HepG2 (cell line): Measurements from ENCODE around the gene SLC16A5. TPM values are rescaled to one million over a fixed set of nuclear protein-coding genes. Genes with fewer than 3 reads are reported as not detected.
"Not testable (repeated sequence)": the region's sequence is repeated elsewhere in the genome, so short reads cannot be mapped to it uniquely, and the experiment has no call there.

Experiments used
- ATAC-seq: fragments of 200-7000 bp; cut with Tn5 transposase; 3 replicates; pipeline ENCODE4 v1.9.1; 2020; ENCODE audit warnings: mild to moderate bottlenecking, moderate library complexity
- BruUV-seq: library from RNA; stranded (reverse); fragments of 400-500 nt; replicated peaks from 2 replicates; lab custom pipeline; 2021; lab: Mats Ljungman, UMichigan
- CTCF ChIA-PET: fragments of 300-600 bp; formaldehyde crosslinking; extraction: SDS; loops from one replicate; lab custom pipeline; 2021; ENCODE audit warnings: low total read pairs, inconsistent platforms, low intra/inter-chr PET ratio; lab: Yijun Ruan, JAX
- POLR2A ChIA-PET: fragments of 350-600 bp; sonication (Branson Sonifier 250); formaldehyde crosslinking; loops from one replicate; lab custom pipeline; 2020; ENCODE audit warnings: antibody characterized with exemption, inconsistent platforms; lab: Yijun Ruan, JAX
- DNase-seq: peaks from one replicate; pipeline ENCODE4 v3.0.0-alpha.2; 2015; ENCODE audit warnings: low spot score
- FAIRE-seq: peaks from 3 replicates; lab custom pipeline; 2011; peaks lifted over from hg19 to GRCh38; lab: Jason Lieb, UNC
- H2AFZ ChIP-seq: one replicate; pipeline ENCODE4 v1.6.1; 2011; ENCODE audit warnings: low read length, inconsistent platforms
- H3K27ac ChIP-seq: fragments of 300-600 bp; 3 replicates; pipeline ENCODE4 v1.8.0; 2011; ENCODE audit warnings: mixed run types, mild to moderate bottlenecking, mixed read lengths, low read length, inconsistent platforms; ENCODE audit not compliant: insufficient read depth; ENCODE audit errors: extremely low read length
- H3K27me3 ChIP-seq, 2 experiments: fragments of 200-600 bp in 1 of 2; 2 replicates in 1 of 2; 3 replicates in 1 of 2; pipeline versions ENCODE4 v1.6.0 to v1.8.0; 2011; ENCODE audit warnings: low read length in 2 of 2, mild to moderate bottlenecking in 2 of 2, moderate library complexity in 2 of 2, inconsistent platforms in 1 of 2; ENCODE audit not compliant: insufficient read depth in 2 of 2, control insufficient read depth in 1 of 2
- H3K36me3 ChIP-seq, 2 experiments: fragments of 200-600 bp in 1 of 2; replicated peaks in 1 of 2; 2 replicates in 1 of 2; 3 replicates in 1 of 2; pipeline versions ENCODE4 v1.5.1 to v1.8.0; 2011; ENCODE audit warnings: low read length in 2 of 2, inconsistent platforms in 1 of 2; ENCODE audit not compliant: insufficient read depth in 2 of 2, control insufficient read depth in 1 of 2
- H3K4me1 ChIP-seq: 2 replicates; pipeline ENCODE4 v1.5.1; 2012; ENCODE audit warnings: low read length, inconsistent platforms; ENCODE audit not compliant: insufficient read depth
- H3K4me2 ChIP-seq: 2 replicates; pipeline ENCODE4 v1.6.0; 2011; ENCODE audit warnings: low read depth, low read length, inconsistent platforms
- H3K4me3 ChIP-seq, 3 experiments: fragments of 200-600 bp in 1 of 3; sonication (generic), shearing (Covaris generic) in 1 of 3; replicated peaks in 1 of 3; 2 replicates each; pipeline ENCODE4 v1.5.1; 2011 to 2016; ENCODE audit warnings: low read length in 3 of 3, inconsistent platforms in 2 of 3, low read depth in 2 of 3, mild to moderate bottlenecking in 2 of 3, control low read depth in 1 of 3, mixed read lengths in 1 of 3; ENCODE audit not compliant: insufficient read depth in 1 of 3
- H3K79me2 ChIP-seq: one replicate; pipeline ENCODE4 v1.6.1; 2011; ENCODE audit warnings: low read length, inconsistent platforms; ENCODE audit not compliant: insufficient read depth
- H3K9ac ChIP-seq: 2 replicates; pipeline ENCODE4 v1.6.0; 2011; ENCODE audit warnings: mild to moderate bottlenecking, low read depth, low read length, inconsistent platforms; ENCODE audit not compliant: insufficient read depth
- H3K9me3 ChIP-seq: 2 replicates; pipeline ENCODE4 v1.5.1; 2012; ENCODE audit warnings: mild to moderate bottlenecking, low read length
- H4K20me1 ChIP-seq: 2 replicates; pipeline ENCODE4 v1.6.0; 2011; ENCODE audit warnings: inconsistent platforms, mild to moderate bottlenecking, low read length, moderate library complexity; ENCODE audit not compliant: insufficient read depth
- HOXA9 ChIP-seq: sonication (generic); formaldehyde crosslinking; IDR thresholded peaks from 2 replicates; pipeline ENCODE4 v1.8.1; 2022; ENCODE audit warnings: missing genetic modification reagents, mild to moderate bottlenecking, moderate library complexity, borderline replicate concordance
- MAFK ChIP-seq, 2 experiments: IDR thresholded peaks in 1 of 2; conservative IDR thresholded peaks in 1 of 2; 2 replicates each; pipeline ENCODE4 v1.6.1; 2011; ENCODE audit warnings: improper control_type of control experiment in 2 of 2, low read length in 2 of 2
- MIXL1 ChIP-seq: IDR thresholded peaks from 2 replicates; pipeline ENCODE4 v1.6.1; 2016
- PHB2 ChIP-seq: fragments of 450-650 bp; IDR thresholded peaks from 2 replicates; pipeline ENCODE4 v1.6.1; 2018; ENCODE audit not compliant: partially characterized antibody
- RARA ChIP-seq: IDR thresholded peaks from 2 replicates; pipeline ENCODE4 v1.6.1; 2016; ENCODE audit warnings: missing genetic modification reagents, missing compliant biosample characterization
- SAP130 ChIP-seq: IDR thresholded peaks from 2 replicates; pipeline ENCODE4 v1.6.1; 2016; ENCODE audit warnings: low read depth
- SMC3 ChIP-seq: IDR thresholded peaks from 2 replicates; pipeline ENCODE4 v1.6.1; 2011; ENCODE audit warnings: low read length, improper control_type of control experiment
- SP140L ChIP-seq: sonication (generic); formaldehyde crosslinking; IDR thresholded peaks from 2 replicates; pipeline ENCODE4 v1.4.0; 2020; ENCODE audit warnings: missing genetic modification reagents, borderline replicate concordance
- STAG1 ChIP-seq: sonication (generic); formaldehyde crosslinking; IDR thresholded peaks from 2 replicates; pipeline ENCODE4 v1.4.0; 2020; ENCODE audit warnings: missing genetic modification reagents
- WGBS: methylation state at CpG from one replicate; pipeline ENCODE4 v1.1.6; 2017; ENCODE audit warnings: low lambda C conversion rate; 5-methylcytosine and 5-hydroxymethylcytosine counted together
- in situ Hi-C: cut with HindIII; loops from 2 replicates; pipeline ENCODE4 v1.10.0; 2017; ENCODE audit warnings: low pct_unique_long_range_greater_than_20kb; ENCODE audit not compliant: extremely low pct_ligation_motif_present
- intact Hi-C: fragments of 100-400 bp; cut with micrococcal nuclease; formaldehyde crosslinking; loops from one replicate; pipeline ENCODE4 v1.10.0; 2022; ENCODE audit not compliant: unreplicated experiment
- polyA plus RNA-seq, 8 experiments: library from polyadenylated mRNA; depleted of rRNA in 3 of 8; stranded (reverse) in 7 of 8; unstranded in 1 of 8; fragments of >200 nt; fragmentation: Illumina TruSeq in 4 of 8; extraction: Trizol in 4 of 8; gene quantifications; 2 replicates each; pipeline versions ENCODE4 v1.2.1 to v1.2.3, GENCODE V29; 2011 to 2016; ENCODE audit warnings: low read depth in 4 of 8, missing spikeins in 1 of 8, mixed read lengths in 1 of 8; ENCODE audit not compliant: insufficient read depth in 1 of 8
- total RNA-seq, 5 experiments: library from RNA; depleted of rRNA; stranded (reverse); fragments of >200 nt; fragmentation: Illumina TruSeq; extraction: Trizol; gene quantifications; 2 replicates each; pipeline ENCODE4 v1.2.3, GENCODE V29; 2016; ENCODE audit warnings: low read depth in 1 of 5
- TF ChIP-seq, protein P1 (sequence below): sonication (generic); formaldehyde crosslinking; IDR thresholded peaks from 2 replicates; pipeline ENCODE4 v1.5.0; 2020; ENCODE audit warnings: mild to moderate bottlenecking, missing genetic modification reagents, moderate library complexity
- TF ChIP-seq, protein P2 (sequence below): sonication (generic); formaldehyde crosslinking; conservative IDR thresholded peaks from 2 replicates; pipeline ENCODE4 v1.4.0; 2020; ENCODE audit warnings: mild to moderate bottlenecking, missing genetic modification reagents, moderate library complexity
- TF ChIP-seq, protein P3 (sequence below): IDR thresholded peaks from 2 replicates; pipeline ENCODE4 v1.4.0; 2020; ENCODE audit warnings: mild to moderate bottlenecking, missing genetic modification reagents

SLC16A5 gene
- total and polyA plus RNA-seq, 2 of the 13 experiments (the other 11 are each of a cell fraction or from before 2014, with no cell fraction given): 0.69 to 5.6 TPM

DNA sequence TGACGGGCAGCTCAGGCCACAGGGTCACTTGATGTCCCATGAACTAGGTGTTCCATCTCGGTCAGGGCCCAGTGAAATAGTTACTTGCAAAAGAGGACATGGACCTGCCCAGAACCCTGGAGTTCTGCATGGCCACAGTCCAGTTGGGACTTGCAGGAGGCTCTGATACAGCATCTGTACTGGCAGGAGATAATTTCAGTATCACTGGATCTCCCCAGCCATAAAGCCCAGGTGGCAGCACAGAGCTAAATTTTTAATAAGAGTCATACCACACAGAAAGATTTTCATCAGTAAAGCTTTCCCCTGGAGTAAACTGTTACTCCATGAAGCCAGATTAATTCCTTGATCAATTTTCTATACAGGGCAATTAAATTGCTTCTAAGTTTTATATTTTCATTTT, 18.0 kb upstream of the SLC16A5 start (continued):
- TF ChIP-seq SP140L: no peak
- peak; percentile 66 for TF ChIP-seq SMC3
- peak; percentile 66 for TF ChIP-seq STAG1
- no peak for TF ChIP-seq HOXA9 (CRISPR knock-in tag)
- peak; percentile 34; the same call in 1 of the 2 replicates for TF ChIP-seq MIXL1 (CRISPR knock-in tag)
- TF ChIP-seq, protein P1, sequence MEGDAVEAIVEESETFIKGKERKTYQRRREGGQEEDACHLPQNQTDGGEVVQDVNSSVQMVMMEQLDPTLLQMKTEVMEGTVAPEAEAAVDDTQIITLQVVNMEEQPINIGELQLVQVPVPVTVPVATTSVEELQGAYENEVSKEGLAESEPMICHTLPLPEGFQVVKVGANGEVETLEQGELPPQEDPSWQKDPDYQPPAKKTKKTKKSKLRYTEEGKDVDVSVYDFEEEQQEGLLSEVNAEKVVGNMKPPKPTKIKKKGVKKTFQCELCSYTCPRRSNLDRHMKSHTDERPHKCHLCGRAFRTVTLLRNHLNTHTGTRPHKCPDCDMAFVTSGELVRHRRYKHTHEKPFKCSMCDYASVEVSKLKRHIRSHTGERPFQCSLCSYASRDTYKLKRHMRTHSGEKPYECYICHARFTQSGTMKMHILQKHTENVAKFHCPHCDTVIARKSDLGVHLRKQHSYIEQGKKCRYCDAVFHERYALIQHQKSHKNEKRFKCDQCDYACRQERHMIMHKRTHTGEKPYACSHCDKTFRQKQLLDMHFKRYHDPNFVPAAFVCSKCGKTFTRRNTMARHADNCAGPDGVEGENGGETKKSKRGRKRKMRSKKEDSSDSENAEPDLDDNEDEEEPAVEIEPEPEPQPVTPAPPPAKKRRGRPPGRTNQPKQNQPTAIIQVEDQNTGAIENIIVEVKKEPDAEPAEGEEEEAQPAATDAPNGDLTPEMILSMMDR (CRISPR knock-in tag): peak; percentile 54
- no peak for TF ChIP-seq PHB2
- TF ChIP-seq, all 625 proteins: peak for 7

DNA sequence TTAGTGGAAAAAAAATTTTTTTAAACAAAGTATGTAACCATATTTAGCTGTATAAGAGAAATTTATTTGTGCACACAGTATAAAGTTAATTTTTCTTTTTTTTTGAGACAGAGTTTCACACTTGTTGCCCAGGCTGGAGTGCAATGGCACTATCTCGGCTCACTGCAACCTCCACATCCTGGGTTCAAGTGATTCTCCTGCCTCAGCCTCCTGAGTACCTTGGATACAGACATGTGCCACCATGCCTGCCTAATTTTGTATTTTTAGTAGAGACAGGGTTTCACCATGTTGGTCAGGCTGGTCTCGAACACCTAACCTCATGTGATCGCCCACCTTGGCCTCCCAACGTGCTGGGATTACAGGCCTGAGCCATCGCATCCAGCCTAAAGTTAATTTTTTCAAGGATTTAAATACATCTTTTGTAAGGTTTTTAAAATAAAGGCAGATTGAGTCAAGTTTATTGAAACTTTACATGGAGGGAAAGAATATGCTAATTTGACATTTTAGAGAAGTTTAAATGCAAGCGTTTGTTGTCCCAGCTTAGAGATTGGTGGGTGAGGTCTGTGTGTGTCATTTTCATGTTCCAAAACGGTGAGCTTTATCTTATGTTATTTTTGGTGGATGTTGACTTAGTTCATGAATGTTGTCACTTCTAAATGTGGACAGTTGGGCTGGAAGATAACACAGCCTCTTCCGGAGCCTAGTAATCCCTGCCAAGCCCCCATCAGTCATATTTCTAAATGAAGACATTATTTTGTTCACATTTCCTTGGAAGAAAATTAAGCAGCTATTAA, 16.1 kb upstream of the SLC16A5 start:
- in situ Hi-C loops, H3K79me2 ChIP-seq, ATAC-seq, FAIRE-seq, H3K36me3 ChIP-seq, H4K20me1 ChIP-seq, H3K9ac ChIP-seq, H3K4me2 ChIP-seq, H3K27ac ChIP-seq, H3K9me3 ChIP-seq, DNase-seq, H3K4me3 ChIP-seq, H2AFZ ChIP-seq, BruUV-seq: not testable (repeated sequence)
- 48% methylated on average over 8 of the region's 8 CpGs for WGBS
- intact Hi-C loops: loop anchor here (5.0 kb wide), 1 partner anchor 36 kb away; the partner anchor contains the start of gene ARMC7
- Histone ChIP-seq H3K4me1 (peaks cover 54% of the 10 kb centered on the region), H3K27me3 (peaks cover 0 to 23% of the 10 kb centered on the region in 2 experiments; a peak in 3 of 5 replicates)
- ChIA-PET POLR2A (interaction anchor here (0.8 kb wide), 1 partner anchor 16 kb away, joined by 3 read pairs; the partner anchor contains the start of gene SLC16A5), CTCF (interaction anchor here (1.3 kb wide), 1 partner anchor 42 kb away, joined by 3 read pairs; no protein-coding TSS in a partner anchor)
- peak; percentile 52 for TF ChIP-seq SAP130 (CRISPR knock-in tag)
- TF ChIP-seq, protein P2, sequence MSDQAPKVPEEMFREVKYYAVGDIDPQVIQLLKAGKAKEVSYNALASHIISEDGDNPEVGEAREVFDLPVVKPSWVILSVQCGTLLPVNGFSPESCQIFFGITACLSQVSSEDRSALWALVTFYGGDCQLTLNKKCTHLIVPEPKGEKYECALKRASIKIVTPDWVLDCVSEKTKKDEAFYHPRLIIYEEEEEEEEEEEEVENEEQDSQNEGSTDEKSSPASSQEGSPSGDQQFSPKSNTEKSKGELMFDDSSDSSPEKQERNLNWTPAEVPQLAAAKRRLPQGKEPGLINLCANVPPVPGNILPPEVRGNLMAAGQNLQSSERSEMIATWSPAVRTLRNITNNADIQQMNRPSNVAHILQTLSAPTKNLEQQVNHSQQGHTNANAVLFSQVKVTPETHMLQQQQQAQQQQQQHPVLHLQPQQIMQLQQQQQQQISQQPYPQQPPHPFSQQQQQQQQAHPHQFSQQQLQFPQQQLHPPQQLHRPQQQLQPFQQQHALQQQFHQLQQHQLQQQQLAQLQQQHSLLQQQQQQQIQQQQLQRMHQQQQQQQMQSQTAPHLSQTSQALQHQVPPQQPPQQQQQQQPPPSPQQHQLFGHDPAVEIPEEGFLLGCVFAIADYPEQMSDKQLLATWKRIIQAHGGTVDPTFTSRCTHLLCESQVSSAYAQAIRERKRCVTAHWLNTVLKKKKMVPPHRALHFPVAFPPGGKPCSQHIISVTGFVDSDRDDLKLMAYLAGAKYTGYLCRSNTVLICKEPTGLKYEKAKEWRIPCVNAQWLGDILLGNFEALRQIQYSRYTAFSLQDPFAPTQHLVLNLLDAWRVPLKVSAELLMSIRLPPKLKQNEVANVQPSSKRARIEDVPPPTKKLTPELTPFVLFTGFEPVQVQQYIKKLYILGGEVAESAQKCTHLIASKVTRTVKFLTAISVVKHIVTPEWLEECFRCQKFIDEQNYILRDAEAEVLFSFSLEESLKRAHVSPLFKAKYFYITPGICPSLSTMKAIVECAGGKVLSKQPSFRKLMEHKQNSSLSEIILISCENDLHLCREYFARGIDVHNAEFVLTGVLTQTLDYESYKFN (CRISPR knock-in tag): peak; percentile 36; the same call in 1 of the 2 replicates
- TF ChIP-seq, protein P3, sequence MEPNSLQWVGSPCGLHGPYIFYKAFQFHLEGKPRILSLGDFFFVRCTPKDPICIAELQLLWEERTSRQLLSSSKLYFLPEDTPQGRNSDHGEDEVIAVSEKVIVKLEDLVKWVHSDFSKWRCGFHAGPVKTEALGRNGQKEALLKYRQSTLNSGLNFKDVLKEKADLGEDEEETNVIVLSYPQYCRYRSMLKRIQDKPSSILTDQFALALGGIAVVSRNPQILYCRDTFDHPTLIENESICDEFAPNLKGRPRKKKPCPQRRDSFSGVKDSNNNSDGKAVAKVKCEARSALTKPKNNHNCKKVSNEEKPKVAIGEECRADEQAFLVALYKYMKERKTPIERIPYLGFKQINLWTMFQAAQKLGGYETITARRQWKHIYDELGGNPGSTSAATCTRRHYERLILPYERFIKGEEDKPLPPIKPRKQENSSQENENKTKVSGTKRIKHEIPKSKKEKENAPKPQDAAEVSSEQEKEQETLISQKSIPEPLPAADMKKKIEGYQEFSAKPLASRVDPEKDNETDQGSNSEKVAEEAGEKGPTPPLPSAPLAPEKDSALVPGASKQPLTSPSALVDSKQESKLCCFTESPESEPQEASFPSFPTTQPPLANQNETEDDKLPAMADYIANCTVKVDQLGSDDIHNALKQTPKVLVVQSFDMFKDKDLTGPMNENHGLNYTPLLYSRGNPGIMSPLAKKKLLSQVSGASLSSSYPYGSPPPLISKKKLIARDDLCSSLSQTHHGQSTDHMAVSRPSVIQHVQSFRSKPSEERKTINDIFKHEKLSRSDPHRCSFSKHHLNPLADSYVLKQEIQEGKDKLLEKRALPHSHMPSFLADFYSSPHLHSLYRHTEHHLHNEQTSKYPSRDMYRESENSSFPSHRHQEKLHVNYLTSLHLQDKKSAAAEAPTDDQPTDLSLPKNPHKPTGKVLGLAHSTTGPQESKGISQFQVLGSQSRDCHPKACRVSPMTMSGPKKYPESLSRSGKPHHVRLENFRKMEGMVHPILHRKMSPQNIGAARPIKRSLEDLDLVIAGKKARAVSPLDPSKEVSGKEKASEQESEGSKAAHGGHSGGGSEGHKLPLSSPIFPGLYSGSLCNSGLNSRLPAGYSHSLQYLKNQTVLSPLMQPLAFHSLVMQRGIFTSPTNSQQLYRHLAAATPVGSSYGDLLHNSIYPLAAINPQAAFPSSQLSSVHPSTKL (CRISPR knock-in tag): 0 out of 2 replicates have a peak, but pooled peaks have one; percentile 37
- TF ChIP-seq MAFK (conservative IDR thresholded peaks at IDR 0.05 in 1 of 2, IDR thresholded peaks at IDR 0.05 in 1 of 2; ENCODE audit: low read length in 2 of 2): peak; percentile 19 to 38; a peak in 2 of 4 replicates
- 0 out of 2 replicates have a peak, but pooled peaks have one; percentile 8 for TF ChIP-seq RARA
